Breast epithelium (tissue), 4 donors: Measurements from ENCODE around the gene ECT2L. TPM values are rescaled to one million over a fixed set of nuclear protein-coding genes. Genes with fewer than 3 reads are reported as not detected.

Experiments used
- DNase-seq, 2 donors: peaks; one replicate each; pipeline ENCODE4 v3.0.0-alpha.2; 2019; ENCODE audit warnings: low spot score in 2 of 2
- H3K27ac ChIP-seq, 2 donors: fragments of 200-600 bp; sonication (generic) in 1 of 2; one replicate each; pipeline ENCODE4 v1.5.1; 2016 to 2019; ENCODE audit warnings: mild to moderate bottlenecking in 1 of 2
- H3K27me3 ChIP-seq, 2 donors: fragments of 200-600 bp; sonication (generic) in 1 of 2; one replicate each; pipeline versions ENCODE4 v1.5.1 to v1.6.0; 2017 to 2019; ENCODE audit warnings: control low read depth in 1 of 2, mild to moderate bottlenecking in 1 of 2
- H3K36me3 ChIP-seq: fragments of 200-600 bp; one replicate; pipeline ENCODE4 v1.5.1; 2019
- H3K4me1 ChIP-seq, 2 donors: fragments of 200-600 bp; sonication (generic); one replicate each; pipeline ENCODE4 v1.5.1; 2016 to 2019; ENCODE audit warnings: control low read depth in 1 of 2
- H3K4me3 ChIP-seq, 3 donors: fragments of 200-600 bp; sonication (generic); 1 replicate in 2 of 3; 2 replicates in 1 of 3; pipeline ENCODE4 v1.5.1; 2016 to 2019; ENCODE audit warnings: mild to moderate bottlenecking in 3 of 3, moderate library complexity in 2 of 3
- H3K9me3 ChIP-seq, 2 donors: fragments of 200-600 bp; sonication (generic) in 1 of 2; one replicate each; pipeline ENCODE4 v1.5.1; 2016 to 2019; ENCODE audit warnings: control low read depth in 1 of 2
- CTCF ChIP-seq, 3 donors: fragments of 450-650 bp; IDR thresholded peaks; one replicate each; pipeline ENCODE4 v1.5.1; 2016 to 2017; ENCODE audit warnings: antibody characterized with exemption in 3 of 3, mild to moderate bottlenecking in 3 of 3, moderate library complexity in 3 of 3
- POLR2A ChIP-seq: fragments of 450-650 bp; IDR thresholded peaks from one replicate; pipeline ENCODE4 v1.6.1; 2016; ENCODE audit warnings: antibody characterized with exemption, mild to moderate bottlenecking, moderate library complexity
- POLR2AphosphoS5 ChIP-seq, 3 donors: sonication (generic); formaldehyde crosslinking; IDR thresholded peaks; one replicate each; pipeline ENCODE4 v1.6.1; 2017; ENCODE audit warnings: antibody characterized with exemption in 3 of 3
- intact Hi-C: fragments of 100-400 bp; cut with DNase I; formaldehyde crosslinking; loops from one replicate; pipeline ENCODE4 v1.15.1; 2023; ENCODE audit warnings: low total_unique reads
- total RNA-seq, 3 donors: library from RNA; depleted of rRNA; stranded (reverse); fragments of >200 nt; gene quantifications; one replicate each; pipeline ENCODE4 v1.1.0, GENCODE V29; 2016

Gene ECT2L
- total RNA-seq, 3 donors from 2014 or later = 0.15 to 0.33 (median 0.16) TPM

GRCh38 chr6:138821519-138821918, 25.6 kb downstream of the ECT2L start:
- DNase-seq = no peak
- peaks cover 0 to 6% of the 10 kb centered on the region in 2 donors for H3K4me1 ChIP-seq
- no peaks in the 10 kb centered on the region for H3K9me3 ChIP-seq
- intact Hi-C loops = no loop called here
- TF ChIP-seq POLR2AphosphoS5 (IDR thresholded peaks at IDR 0.05) = no peak
- TF ChIP-seq CTCF (IDR thresholded peaks at IDR 0.05) = no peak
- no peak for TF ChIP-seq POLR2A
- no peak overlapping the region for H3K4me3 ChIP-seq
- H3K36me3 ChIP-seq = no peaks in the 10 kb centered on the region
- no peaks in the 10 kb centered on the region for H3K27me3 ChIP-seq
- no peak overlapping the region for H3K27ac ChIP-seq

- Histone ChIP-seq H3K27me3 (no peaks in the 10 kb centered on the region), H3K9me3 (no peaks in the 10 kb centered on the region), H3K4me3 (no peak overlapping the region), H3K4me1 (no peaks in the 10 kb centered on the region), H3K36me3 (no peaks in the 10 kb centered on the region), H3K27ac (no peak overlapping the region)
- DNase-seq = no peak
- no peak for TF ChIP-seq POLR2AphosphoS5 (IDR thresholded peaks at IDR 0.05)
- TF ChIP-seq CTCF (IDR thresholded peaks at IDR 0.05) = no peak
- no peak for TF ChIP-seq POLR2A
- intact Hi-C loops = no loop called here
These were observed 28.7 kb downstream of the ECT2L start for GRCh38 chr6:138824482-138825144.

- Histone ChIP-seq H3K27ac (no peak overlapping the region), H3K4me3 (no peak overlapping the region), H3K9me3 (no peaks in the 10 kb centered on the region), H3K4me1 (no peaks in the 10 kb centered on the region), H3K27me3 (no peaks in the 10 kb centered on the region), H3K36me3 (no peaks in the 10 kb centered on the region)
- intact Hi-C loops = loop anchor here (5.0 kb wide), 1 partner anchor 627 kb away; no protein-coding TSS in a partner anchor
- DNase-seq = no peak
- TF ChIP-seq POLR2A = no peak
- TF ChIP-seq CTCF (IDR thresholded peaks at IDR 0.05) = no peak
- TF ChIP-seq POLR2AphosphoS5 (IDR thresholded peaks at IDR 0.05) = no peak
These were observed 34.4 kb downstream of the ECT2L start for GRCh38 chr6:138830248-138830647.

- Histone ChIP-seq H3K36me3 (no peaks in the 10 kb centered on the region), H3K4me3 (no peak overlapping the region), H3K27ac (no peak overlapping the region), H3K27me3 (no peaks in the 10 kb centered on the region), H3K4me1 (no peaks in the 10 kb centered on the region), H3K9me3 (no peaks in the 10 kb centered on the region)
- intact Hi-C loops = loop anchor here (5.0 kb wide), 1 partner anchor 625 kb away; no protein-coding TSS in a partner anchor
- no peak for TF ChIP-seq POLR2A
- no peak for TF ChIP-seq CTCF (IDR thresholded peaks at IDR 0.05)
- no peak for TF ChIP-seq POLR2AphosphoS5 (IDR thresholded peaks at IDR 0.05)
- DNase-seq = no peak
These were observed 36.3 kb downstream of the ECT2L start for GRCh38 chr6:138832182-138832581.

- Histone ChIP-seq H3K4me1 (no peaks in the 10 kb centered on the region), H3K27ac (no peak overlapping the region), H3K4me3 (no peak overlapping the region), H3K27me3 (no peaks in the 10 kb centered on the region), H3K36me3 (no peaks in the 10 kb centered on the region), H3K9me3 (no peaks in the 10 kb centered on the region)
- TF ChIP-seq CTCF (IDR thresholded peaks at IDR 0.05) = no peak
- no peak for TF ChIP-seq POLR2A
- TF ChIP-seq POLR2AphosphoS5 (IDR thresholded peaks at IDR 0.05) = no peak
- DNase-seq = no peak
- intact Hi-C loops = loop anchor here (5.0 kb wide), 1 partner anchor 623 kb away; no protein-coding TSS in a partner anchor
These were observed 38.1 kb downstream of the ECT2L start for GRCh38 chr6:138833816-138834539.
